ENCODE measurements around the gene MAD1L1. TPM values are rescaled to one million over a fixed set of nuclear protein-coding genes. Genes with fewer than 3 reads are reported as not detected.

Gene MAD1L1
- total and polyA plus RNA-seq, 2 of the 8 experiments (the other 6 are each of a cell fraction or from before 2014, with no cell fraction given) = 40.4 to 44.6 TPM

- Histone ChIP-seq H2AFZ (ENCODE audit: low read length) (no peak overlapping the region), H3K36me3 (ENCODE audit: control insufficient read depth in 2 of 4, insufficient read depth in 4 of 4, low read length in 3 of 4) (peaks cover 0 to 10% (median 3%) of the 10 kb centered on the region in 4 experiments; a peak in 1 of 8 replicates), H2BK15ac (ENCODE audit: low read length) (no peak overlapping the region), H3K4me2 (ENCODE audit: insufficient read depth in 1 of 2, low read depth in 2 of 2, low read length in 2 of 2) (no peak overlapping the region), H4K20me1 (replicated peaks in 1 of 2; ENCODE audit: control insufficient read depth in 1 of 2, insufficient read depth in 2 of 2, low read length in 2 of 2) (peaks cover 1 to 2% of the 10 kb centered on the region in 2 experiments), H3K23ac (ENCODE audit: insufficient read length) (no peak overlapping the region), H3K4me3 (ENCODE audit: extremely low read depth in 1 of 4, insufficient read depth in 2 of 4, low read depth in 3 of 4, low read length in 4 of 4) (no peak overlapping the region), H3K9ac (replicated peaks in 1 of 4; ENCODE audit: extremely low read depth in 1 of 4, low read depth in 3 of 4, low read length in 3 of 4) (no peak overlapping the region), H2BK20ac (ENCODE audit: low read length) (no peak overlapping the region), H4K5ac (ENCODE audit: insufficient read length, low read depth, low read length) (no peak overlapping the region), H4K8ac (ENCODE audit: extremely low read depth, insufficient read depth, low read length) (no peak overlapping the region), H3K4me1 (replicated peaks in 1 of 4; ENCODE audit: control insufficient read depth in 3 of 4, insufficient read depth in 4 of 4, low read length in 3 of 4) (peaks cover 0 to 5% (median under 1%) of the 10 kb centered on the region in 4 experiments; a peak in 3 of 7 replicates), H3K56ac (replicated peaks; ENCODE audit: insufficient read length, low read depth, low read length) (no peak overlapping the region), H4K91ac (replicated peaks; ENCODE audit: insufficient read length, low read length) (no peak overlapping the region), H2AK5ac (ENCODE audit: low read depth, low read length) (no peak overlapping the region), H3K9me3 (ENCODE audit: insufficient read depth in 2 of 2, low read depth in 1 of 2, low read length in 1 of 2) (no peaks in the 10 kb centered on the region), H3K79me2 (ENCODE audit: control insufficient read depth in 1 of 2, insufficient read depth in 2 of 2, low read length in 2 of 2) (peaks cover 0 to 4% of the 10 kb centered on the region in 2 experiments; a peak in 1 of 4 replicates), H2BK5ac (ENCODE audit: low read depth, low read length) (0 out of 2 replicates have a peak overlapping the region, but pooled peaks have one; percentile 52), H3K14ac (ENCODE audit: insufficient read length) (no peak overlapping the region), H3K18ac (ENCODE audit: extremely low read depth, low read length) (no peak overlapping the region), H3K79me1 (ENCODE audit: low read depth, low read length) (no peaks in the 10 kb centered on the region; the same call in 1 of the 2 replicates), H3K23me2 (ENCODE audit: low read depth, low read length) (no peaks in the 10 kb centered on the region), H3K27me3 (replicated peaks in 1 of 4; ENCODE audit: control insufficient read depth in 3 of 4, extremely low read depth in 1 of 4, insufficient read depth in 3 of 4, low read length in 3 of 4) (no peaks in the 10 kb centered on the region), H2BK12ac (ENCODE audit: low read depth, low read length) (no peak overlapping the region), H2BK120ac (replicated peaks; ENCODE audit: low read depth, low read length) (no peak overlapping the region), H3K4ac (replicated peaks; ENCODE audit: insufficient read length, low read depth, low read length) (no peak overlapping the region), H3K27ac (ENCODE audit: low read depth, low read length) (no peak overlapping the region)
- POLR2A ChIA-PET (ENCODE audit: partially characterized antibody) = interaction anchor here (1.7 kb wide), 1 partner anchor 80 kb away, joined by 5 read pairs; no protein-coding TSS in a partner anchor
- CTCF ChIA-PET (ENCODE audit: partially characterized antibody) = interaction anchor here (1.0 to 1.6 kb wide), 4 partner anchors 11 to 27 kb away, joined by 4 to 9 read pairs (median 6); no protein-coding TSS in a partner anchor
- FAIRE-seq (no peak), DNase-seq (ENCODE audit: low read depth in 1 of 2, low spot score in 2 of 2) (no peak)
- TF ChIP-seq USF2 (IDR thresholded peaks at IDR 0.05; ENCODE audit: low read length) = no peak
- no peak for TF ChIP-seq KDM1A (IDR thresholded peaks at IDR 0.05; ENCODE audit: borderline replicate concordance, low read length)
- TF ChIP-seq POU5F1 (IDR thresholded peaks at IDR 0.05; ENCODE audit: low read depth, low read length) = no peak
- TF ChIP-seq SP2 (IDR thresholded peaks at IDR 0.05; ENCODE audit: low read length) = no peak
- no peak for TF ChIP-seq ZNF274 (IDR thresholded peaks at IDR 0.05; ENCODE audit: borderline replicate concordance, extremely low read depth, low read length)
- no peak for TF ChIP-seq SIRT6 (IDR thresholded peaks at IDR 0.05; ENCODE audit: low read length)
- no peak for TF ChIP-seq TAF7 (optimal IDR thresholded peaks at IDR 0.05; ENCODE audit: borderline replicate concordance, low read depth, low read length)
- no peak for TF ChIP-seq ATF2 (IDR thresholded peaks at IDR 0.05; ENCODE audit: low read length)
- TF ChIP-seq RFX5 (IDR thresholded peaks at IDR 0.05; ENCODE audit: borderline replicate concordance, low read depth, low read length) = no peak
- WGBS, 2 experiments (ENCODE audit: extremely low coverage in 1 of 2, insufficient coverage in 1 of 2, insufficient read length in 1 of 2, insufficient replicate concordance in 2 of 2, low coverage in 1 of 2, low lambda C conversion rate in 2 of 2, missing lambda C conversion rate in 1 of 2) = 90% methylated on average over 15 of the region's 18 CpGs; no CpG with 5 or more reads in 1 of the 2 experiments
Observed at GRCh38 chr7:2275101-2275500, 42.4 kb upstream of the MAD1L1 start.
